AG10803 (cell line): Measurements from ENCODE around the gene KPTN.
A peak's percentile ranks its signal among the peaks of the same experiment; 100 is the strongest.

Experiments
- DNase-seq: peaks from one replicate; pipeline ENCODE4 v3.0.0; 2010; ENCODE audit warnings: low read depth
- H3K4me3 ChIP-seq: 2 replicates; pipeline ENCODE4 v1.5.1; 2011; ENCODE audit warnings: mild to moderate bottlenecking, low read length, control low read depth
- TF ChIP-seq, protein P1 (sequence below): conservative IDR thresholded peaks from 2 replicates; pipeline ENCODE4 v1.5.1; 2011; ENCODE audit warnings: mild to moderate bottlenecking, low read length, control low read depth, inconsistent platforms

Gene KPTN

DNA sequence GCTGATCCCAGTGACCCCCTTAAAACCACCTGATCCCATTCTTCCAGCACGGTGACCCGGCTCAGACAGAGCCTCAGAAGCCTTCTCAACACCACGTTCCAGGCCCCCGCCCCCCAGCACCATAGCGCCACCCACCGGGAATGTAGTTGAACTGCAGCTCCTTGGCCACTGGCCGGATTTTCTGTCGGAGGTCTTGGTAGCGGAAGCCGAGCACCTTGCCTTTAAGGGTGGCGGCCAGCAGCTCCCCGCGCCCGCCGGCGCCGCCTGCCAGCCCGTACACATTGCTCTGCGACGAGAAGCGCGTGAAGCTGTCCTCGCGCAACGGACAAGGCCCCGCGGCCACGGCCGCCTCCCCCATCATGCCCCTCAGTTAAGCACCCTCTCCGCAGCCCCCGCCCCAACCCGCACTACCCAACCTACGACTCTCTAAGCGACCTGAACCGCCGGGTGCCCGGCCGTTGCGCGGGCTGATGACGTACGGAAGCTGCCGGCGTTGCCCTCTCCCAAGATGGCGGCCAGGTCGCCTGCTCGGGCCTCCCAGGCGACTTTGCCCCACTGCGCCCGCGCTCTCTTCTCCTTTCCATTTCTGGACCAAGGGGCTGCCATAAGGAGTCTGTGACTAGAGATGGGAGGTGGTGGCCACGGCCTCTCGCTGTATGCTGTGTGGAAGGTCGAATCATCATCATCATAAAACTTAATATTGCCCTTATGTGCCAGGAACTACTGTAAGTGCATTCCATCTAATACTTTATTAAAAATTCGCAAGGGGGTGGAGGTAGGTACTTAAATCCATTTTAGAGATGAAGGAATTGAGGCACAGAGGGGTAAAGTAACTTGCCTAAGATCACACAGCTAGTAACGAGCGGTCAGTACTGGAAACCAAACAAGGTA, at the start of gene KPTN:
Gene KPTN (minus strand): TSS at position 420 of the 891 bp plus-strand sequence. CDS start 59 bp downstream, at position 361.
- TF ChIP-seq, protein P1, sequence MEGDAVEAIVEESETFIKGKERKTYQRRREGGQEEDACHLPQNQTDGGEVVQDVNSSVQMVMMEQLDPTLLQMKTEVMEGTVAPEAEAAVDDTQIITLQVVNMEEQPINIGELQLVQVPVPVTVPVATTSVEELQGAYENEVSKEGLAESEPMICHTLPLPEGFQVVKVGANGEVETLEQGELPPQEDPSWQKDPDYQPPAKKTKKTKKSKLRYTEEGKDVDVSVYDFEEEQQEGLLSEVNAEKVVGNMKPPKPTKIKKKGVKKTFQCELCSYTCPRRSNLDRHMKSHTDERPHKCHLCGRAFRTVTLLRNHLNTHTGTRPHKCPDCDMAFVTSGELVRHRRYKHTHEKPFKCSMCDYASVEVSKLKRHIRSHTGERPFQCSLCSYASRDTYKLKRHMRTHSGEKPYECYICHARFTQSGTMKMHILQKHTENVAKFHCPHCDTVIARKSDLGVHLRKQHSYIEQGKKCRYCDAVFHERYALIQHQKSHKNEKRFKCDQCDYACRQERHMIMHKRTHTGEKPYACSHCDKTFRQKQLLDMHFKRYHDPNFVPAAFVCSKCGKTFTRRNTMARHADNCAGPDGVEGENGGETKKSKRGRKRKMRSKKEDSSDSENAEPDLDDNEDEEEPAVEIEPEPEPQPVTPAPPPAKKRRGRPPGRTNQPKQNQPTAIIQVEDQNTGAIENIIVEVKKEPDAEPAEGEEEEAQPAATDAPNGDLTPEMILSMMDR: peak; percentile 89
- peak within 1 kb of the TSS; percentile 78 for H3K4me3 ChIP-seq
- peak; percentile 89 for DNase-seq

- no peak for DNase-seq
- TF ChIP-seq, protein P1: no peak
These were observed 47.8 kb upstream of the KPTN start for GRCh38 chr19:47531640-47532387.

DNA sequence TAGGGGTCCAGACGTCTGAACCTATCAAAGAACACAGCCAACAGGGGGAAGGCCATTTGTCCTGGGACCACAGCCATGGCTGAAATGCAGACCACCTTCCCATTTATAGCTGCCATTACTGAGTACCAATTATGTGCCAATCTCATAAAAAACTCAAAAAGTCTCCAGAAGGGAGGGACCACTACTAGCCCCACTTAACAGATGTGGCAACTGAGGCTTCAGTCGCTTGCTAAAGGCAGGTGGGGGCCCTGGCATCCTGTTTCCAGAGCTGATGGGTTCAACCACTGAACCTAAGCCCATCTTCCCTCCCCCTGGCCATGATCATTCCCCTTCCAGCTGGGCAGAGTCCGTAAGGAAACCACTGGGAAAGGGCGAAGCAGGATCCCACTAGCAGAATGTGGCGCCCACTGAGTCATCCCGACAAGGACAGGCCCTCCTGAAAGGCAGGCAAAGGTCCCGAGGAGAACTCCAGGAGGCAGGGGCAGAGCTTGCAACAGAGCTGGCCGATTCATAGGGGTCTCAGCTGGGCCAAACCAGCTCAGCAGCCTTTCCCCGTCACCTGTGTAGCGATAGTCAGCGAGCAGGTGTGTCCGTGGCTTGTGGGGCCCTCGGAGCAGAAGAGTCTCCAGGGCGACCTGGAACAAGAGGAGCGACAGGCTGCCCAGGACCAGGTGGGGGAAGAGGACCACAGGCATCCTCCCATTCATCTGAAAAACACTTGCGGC, 45.2 kb upstream of the KPTN start:
- no peak overlapping the region for H3K4me3 ChIP-seq
- TF ChIP-seq, protein P1: no peak
- no peak for DNase-seq

More at GRCh38 chr19:47531640-47532387, 47.8 kb upstream of the KPTN start:
- no peak overlapping the region for H3K4me3 ChIP-seq

GRCh38 chr19:47526798-47527197, 42.8 kb upstream of the KPTN start:
- TF ChIP-seq, protein P1: no peak
- no peak for DNase-seq

DNA sequence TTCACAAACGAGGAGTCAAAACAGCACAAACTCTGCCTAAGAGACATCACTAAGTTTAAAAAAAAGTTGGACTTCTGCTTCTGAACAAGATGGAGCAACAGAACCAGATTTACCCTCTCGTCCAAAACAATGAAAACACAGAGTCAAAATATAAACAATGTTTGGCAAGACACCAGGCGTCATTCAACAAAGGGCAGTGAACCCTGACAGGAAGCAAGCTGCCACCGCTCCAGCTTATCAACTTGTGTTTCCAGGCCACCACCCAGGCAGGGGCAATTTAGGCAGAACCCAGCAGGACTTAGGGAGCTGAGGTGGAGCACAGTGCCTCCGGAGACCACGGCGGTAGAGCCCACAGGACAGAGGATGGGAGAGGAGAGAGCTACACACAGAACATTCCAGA, 39.5 kb upstream of the KPTN start:
- no peak for DNase-seq

More at GRCh38 chr19:47526798-47527197, 42.8 kb upstream of the KPTN start:
- no peak overlapping the region for H3K4me3 ChIP-seq

GRCh38 chr19:47521473-47522180, 37.6 kb upstream of the KPTN start:
- DNase-seq: no peak
- TF ChIP-seq, protein P1: no peak
- no peak overlapping the region for H3K4me3 ChIP-seq

More for the DNA sequence above, 39.5 kb upstream of the KPTN start:
- H3K4me3 ChIP-seq: no peak overlapping the region
- TF ChIP-seq, protein P1: no peak
